Superior temporal gyrus (tissue), 1 donor: ENCODE data around the gene TTLL3.

ENCODE experiments used
- DNase-seq: peaks from one replicate; pipeline ENCODE4 v3.0.0-alpha.2; 2016; ENCODE audit errors: extremely low spot score

TTLL3 gene

GRCh38 chr3:9806688-9807589 is 3.1 kb upstream of the TTLL3 start:
- DNase-seq, result no peak

DNA sequence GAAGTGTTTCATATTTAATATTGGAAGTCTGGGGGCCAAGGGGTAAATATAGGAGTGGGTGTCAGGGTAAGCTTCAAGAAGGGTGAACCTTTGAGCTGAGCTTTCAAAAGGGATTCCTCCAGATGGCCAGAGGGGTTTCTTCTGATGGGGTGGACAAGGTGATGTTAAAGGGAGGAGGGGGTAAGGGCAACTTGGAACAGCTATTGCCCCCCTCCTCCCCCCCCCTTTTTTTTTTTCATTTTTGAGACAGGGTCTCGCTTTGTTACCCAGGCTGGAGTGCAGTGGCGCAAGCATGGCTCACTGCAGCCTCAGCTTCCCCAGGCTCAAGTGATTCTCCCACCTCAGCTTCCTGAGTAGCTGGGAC is 2.1 kb upstream of the TTLL3 start:
- DNase-seq, result no peak

DNA sequence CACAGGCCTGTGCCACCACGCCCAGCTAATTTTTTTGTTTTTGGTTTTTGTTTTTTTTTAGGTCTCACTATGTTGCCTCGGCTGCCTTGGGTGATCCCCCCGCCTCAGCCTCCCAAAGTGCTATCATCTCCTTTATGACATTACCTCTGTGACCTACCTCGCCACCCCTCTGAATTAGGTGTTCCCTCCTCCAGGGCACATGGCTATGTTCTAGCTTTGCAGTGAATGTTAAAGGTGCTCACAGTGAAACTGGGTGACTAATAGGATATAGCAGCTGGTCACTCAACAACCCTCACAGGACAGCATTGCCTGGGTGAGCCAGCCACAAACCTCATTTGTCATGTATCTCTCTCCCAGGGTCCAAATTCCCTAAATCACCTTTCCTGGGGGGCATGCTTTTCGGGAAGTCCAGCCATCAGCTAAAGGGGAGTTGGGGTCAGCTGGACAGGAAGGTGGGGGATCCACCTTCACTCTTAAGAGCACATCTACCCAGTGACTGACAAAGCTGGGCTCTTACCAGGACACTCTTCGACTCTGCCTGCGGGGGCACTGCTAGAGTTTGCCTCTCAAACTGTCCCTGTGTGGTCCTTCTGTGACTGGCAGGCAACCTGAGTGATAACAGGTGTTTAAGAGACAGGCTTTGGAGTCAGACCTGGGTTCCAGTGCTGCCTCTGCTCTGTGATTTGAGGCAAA is 1.6 kb upstream of the TTLL3 start:
- no peak for DNase-seq

GRCh38 chr3:9809239-9809614 is 835 bp upstream of the TTLL3 start:
- no peak for DNase-seq

GRCh38 chr3:9810433-9810770 is 340 bp downstream of the TTLL3 start:
- DNase-seq, result no peak

DNA sequence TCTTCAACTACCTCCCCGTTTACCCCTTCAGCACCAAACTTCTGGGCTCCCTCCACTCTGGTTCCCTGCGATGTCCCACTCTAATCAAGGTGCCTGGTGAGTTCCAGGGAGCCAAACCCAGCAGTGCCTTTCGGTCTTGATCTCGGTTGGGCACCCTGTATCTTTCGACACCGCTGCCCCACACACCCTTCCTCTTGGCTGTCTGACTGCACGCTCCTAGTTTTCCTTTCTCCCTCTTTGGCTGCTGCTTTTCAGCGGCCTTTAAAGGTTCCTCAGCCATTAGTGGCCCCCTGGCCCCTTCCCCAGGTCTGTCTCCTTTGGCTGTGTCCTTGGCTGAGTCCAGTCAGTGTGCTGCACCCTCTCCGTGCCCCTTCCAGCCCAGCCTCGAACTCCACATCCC is 784 bp downstream of the TTLL3 start:
- no peak for DNase-seq

DNA sequence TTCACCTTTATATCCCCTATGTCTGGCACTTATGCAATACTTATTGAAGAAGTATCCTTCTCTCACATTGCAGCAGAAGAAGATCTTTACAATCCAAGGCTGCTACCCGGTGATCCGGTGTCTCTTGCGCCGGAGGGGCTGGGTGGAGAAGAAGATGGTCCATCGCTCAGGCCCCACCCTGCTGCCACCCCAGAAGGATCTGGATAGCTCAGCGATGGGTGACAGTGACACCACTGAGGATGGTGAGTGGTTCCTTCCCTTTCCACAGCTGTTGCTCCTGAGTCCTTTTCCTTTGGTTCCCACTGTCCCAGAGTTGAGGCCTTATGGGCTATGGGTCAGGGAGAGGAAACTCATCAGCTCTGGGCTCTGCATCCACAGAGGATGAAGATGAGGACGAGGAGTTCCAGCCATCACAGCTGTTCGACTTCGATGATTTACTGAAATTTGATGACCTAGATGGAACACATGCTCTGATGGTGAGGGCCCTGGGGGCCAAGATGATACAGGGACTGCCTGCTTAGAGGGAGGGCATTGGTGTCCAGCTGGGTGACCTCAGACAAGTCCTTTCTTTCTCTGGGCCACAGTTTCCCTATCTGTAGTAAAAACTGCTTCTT is 2.9 kb downstream of the TTLL3 start:
- no peak for DNase-seq

DNA sequence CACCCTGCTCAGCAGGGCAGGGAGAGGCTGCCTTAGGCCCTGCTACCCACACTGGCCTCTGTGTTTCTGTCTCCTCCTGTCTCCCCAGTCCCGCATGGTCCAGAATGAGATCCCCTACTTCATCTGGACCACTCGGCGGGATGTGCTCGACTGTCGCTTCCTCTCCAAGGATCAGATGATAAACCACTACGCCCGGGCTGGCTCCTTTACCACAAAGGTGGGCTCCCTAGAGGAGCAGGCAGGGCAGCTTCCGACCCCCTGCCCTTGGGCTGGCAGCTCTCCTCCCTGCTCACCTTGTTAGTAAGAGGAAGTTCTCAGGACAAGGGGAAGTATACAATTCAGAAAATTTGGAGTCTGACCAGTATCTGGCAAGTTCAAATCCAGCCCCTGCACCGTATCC is 5.9 kb downstream of the TTLL3 start:
- DNase-seq, result no peak

DNA sequence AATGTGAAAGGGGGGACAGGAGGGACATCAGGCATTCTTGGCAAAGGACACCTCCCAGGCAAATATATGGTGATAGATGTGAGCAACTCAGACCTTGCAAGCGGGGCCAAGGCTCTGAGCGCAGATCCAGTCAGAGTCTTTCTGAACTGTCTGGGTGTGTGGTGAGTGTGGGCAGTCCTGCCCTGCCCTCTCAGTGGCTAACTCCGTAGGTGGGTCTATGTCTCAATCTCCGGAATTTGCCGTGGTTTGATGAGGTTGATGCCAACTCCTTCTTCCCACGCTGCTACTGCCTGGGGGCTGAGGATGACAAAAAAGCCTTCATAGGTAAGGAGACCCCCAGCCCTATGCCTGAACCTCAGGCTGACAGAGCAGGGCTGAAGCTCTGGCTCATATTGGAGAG is 7.4 kb downstream of the TTLL3 start:
- no peak for DNase-seq

- DNase-seq, result no peak
Observed at GRCh38 chr3:9818666-9819335, 8.7 kb downstream of the TTLL3 start.

- DNase-seq, result no peak
Observed at GRCh38 chr3:9820543-9820942, 10.5 kb downstream of the TTLL3 start.

DNA sequence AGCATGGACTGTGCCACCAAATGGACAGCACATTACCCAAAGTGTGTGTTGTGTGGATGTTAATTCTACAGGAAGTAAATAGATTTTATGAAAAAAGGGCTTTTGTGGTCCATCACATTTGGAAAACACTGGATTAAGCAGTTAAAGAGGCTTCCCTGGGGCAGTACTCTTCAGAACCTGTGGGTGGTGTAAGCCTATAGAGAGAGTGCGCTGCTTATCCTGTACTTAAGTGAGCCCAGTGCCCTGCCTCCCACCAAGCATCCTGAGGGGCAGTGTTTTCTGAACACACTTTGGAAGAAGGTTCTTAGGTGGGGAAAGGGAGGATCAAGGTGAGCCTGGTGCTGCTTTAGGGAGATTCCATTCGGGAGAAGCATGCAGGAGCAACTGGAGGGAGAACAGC is 10.9 kb downstream of the TTLL3 start:
- no peak for DNase-seq

DNA sequence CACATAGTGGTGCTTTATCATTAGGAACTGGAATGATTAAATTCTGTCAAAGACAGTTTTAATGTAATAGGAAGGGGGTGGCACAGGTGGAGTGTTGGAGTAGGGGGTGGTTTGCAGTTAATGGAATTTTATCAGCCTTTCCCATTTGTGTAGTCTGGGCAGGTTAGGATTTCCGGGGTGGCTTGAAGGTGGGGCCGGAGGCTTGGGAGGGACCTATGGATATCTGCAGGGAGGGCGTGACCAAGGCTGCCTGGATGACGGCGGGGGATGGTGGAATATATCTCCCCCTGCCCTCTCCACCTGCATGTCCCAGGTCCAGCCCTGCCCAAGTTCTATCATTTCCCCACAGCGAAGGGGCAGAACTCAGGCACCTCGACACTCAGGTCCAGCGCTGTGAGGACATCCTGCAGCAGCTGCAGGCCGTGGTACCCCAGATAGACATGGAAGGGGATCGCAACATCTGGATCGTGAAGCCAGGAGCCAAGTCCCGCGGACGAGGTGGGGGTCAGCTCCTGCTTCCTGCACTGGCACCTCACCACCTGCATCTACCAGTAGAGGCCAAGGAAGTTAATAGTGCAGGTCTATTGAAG is 15.5 kb downstream of the TTLL3 start:
- DNase-seq, result no peak

DNA sequence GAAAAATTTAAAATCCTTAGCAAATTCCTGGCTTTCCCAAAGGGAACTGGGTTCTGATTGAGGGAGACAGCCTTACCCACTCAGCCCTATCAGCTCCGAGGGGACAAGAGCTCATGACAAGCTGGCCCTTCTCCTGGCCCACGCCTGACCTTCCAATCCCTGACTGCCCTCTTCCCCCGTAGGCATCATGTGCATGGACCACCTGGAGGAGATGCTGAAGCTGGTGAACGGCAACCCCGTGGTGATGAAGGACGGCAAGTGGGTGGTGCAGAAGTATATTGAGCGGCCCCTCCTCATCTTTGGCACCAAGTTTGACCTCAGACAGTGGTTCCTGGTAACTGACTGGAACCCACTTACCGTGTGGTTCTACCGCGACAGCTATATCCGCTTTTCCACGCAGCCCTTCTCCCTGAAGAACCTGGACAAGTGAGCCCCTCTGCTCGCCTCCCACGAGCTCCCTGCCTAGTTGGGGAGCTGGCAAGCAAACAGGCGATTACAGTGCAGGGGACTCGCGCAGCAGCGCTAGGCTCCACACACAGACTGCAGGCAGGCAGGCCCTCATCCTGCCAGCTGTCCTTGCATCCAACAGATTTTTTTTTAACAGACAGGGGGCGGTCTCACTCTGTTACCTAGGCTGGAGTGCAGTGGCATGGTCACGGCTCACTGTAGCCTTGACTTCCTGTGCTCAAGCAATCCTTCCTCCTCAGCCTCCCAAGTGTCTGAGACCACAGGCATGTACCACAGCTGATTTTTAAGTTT is 16.9 kb downstream of the TTLL3 start:
- no peak for DNase-seq

- no peak for DNase-seq
Observed at GRCh38 chr3:9828801-9829755, 19.0 kb downstream of the TTLL3 start.

GRCh38 chr3:9831253-9831652 is 21.2 kb downstream of the TTLL3 start:
- DNase-seq, result no peak

DNA sequence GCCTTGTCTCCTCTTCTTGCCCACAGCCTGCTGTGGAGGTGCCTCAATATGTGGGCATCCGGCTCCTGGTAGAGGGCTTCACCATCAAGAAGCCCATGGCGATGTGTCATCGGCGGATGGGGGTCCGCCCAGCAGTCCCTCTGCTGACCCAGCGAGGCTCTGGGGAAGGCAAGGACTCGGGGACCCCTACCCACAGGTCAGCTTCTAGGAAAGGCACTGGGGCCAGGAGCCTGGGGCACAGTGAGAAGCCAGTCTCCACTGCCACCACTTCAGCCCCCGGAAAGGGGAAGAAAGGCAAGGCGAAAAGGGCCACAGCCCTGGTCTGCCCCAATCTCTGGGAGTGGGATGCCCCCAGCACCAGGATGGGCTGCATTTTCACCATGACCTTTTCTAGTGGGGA is 23.0 kb downstream of the TTLL3 start:
- DNase-seq, result no peak

- no peak for DNase-seq
Observed at GRCh38 chr3:9834520-9835380, 24.7 kb downstream of the TTLL3 start.
